Sigmoid colon (tissue), 4 donors: Measurements from ENCODE around the gene TAS2R40.

Experiments
- POLR2A ChIP-seq, 2 donors: fragments of 450-650 bp; IDR thresholded peaks; one replicate each; pipeline ENCODE4 v1.6.1; 2016; ENCODE audit warnings: antibody characterized with exemption in 2 of 2, mild to moderate bottlenecking in 2 of 2, moderate library complexity in 2 of 2
- POLR2AphosphoS5 ChIP-seq, 4 donors: sonication (generic); formaldehyde crosslinking; IDR thresholded peaks; one replicate each; pipeline ENCODE4 v1.6.1; 2017; ENCODE audit warnings: antibody characterized with exemption in 4 of 4
- TF ChIP-seq, protein P1 (sequence below), 4 experiments: fragments of 450-650 bp in 3 of 4; fragments of 200-600 bp in 1 of 4; IDR thresholded peaks; one replicate each; pipeline ENCODE4 v1.5.1; 2016 to 2019; ENCODE audit warnings: antibody characterized with exemption in 4 of 4, mild to moderate bottlenecking in 3 of 4, moderate library complexity in 2 of 4

DNA sequence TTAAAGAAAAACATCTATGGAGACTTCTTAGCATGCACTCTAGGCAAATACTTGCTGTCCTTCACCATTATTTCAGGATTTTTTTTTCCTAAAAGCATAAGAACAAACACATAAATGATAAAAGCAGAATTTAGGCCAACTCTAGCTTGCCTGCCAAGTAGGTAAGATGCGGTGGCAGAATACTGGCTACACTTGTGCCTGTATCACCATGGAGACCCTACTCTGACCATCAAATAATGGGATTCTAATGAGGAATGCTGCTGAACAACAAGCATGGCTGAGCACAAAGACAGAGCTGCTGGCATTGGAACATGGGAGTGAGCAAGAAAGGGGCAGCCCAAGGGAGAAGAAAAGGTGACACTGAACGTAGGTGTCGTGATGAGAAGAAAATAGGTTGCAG, 18.5 kb upstream of the TAS2R40 start:
- TF ChIP-seq, protein P1, sequence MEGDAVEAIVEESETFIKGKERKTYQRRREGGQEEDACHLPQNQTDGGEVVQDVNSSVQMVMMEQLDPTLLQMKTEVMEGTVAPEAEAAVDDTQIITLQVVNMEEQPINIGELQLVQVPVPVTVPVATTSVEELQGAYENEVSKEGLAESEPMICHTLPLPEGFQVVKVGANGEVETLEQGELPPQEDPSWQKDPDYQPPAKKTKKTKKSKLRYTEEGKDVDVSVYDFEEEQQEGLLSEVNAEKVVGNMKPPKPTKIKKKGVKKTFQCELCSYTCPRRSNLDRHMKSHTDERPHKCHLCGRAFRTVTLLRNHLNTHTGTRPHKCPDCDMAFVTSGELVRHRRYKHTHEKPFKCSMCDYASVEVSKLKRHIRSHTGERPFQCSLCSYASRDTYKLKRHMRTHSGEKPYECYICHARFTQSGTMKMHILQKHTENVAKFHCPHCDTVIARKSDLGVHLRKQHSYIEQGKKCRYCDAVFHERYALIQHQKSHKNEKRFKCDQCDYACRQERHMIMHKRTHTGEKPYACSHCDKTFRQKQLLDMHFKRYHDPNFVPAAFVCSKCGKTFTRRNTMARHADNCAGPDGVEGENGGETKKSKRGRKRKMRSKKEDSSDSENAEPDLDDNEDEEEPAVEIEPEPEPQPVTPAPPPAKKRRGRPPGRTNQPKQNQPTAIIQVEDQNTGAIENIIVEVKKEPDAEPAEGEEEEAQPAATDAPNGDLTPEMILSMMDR (IDR thresholded peaks at IDR 0.05): no peak
- TF ChIP-seq POLR2AphosphoS5 (IDR thresholded peaks at IDR 0.05): no peak
- no peak for TF ChIP-seq POLR2A (IDR thresholded peaks at IDR 0.05)
